Hematopoietic multipotent progenitor cell treated with erythropoietin and hydrocortisone succinate and interleukin-3 and kit ligand, for 15 days (in vitro differentiated cells): Measurements from ENCODE around the gene SPIRE1.

Experiments
- DNase-seq: peaks from one replicate; pipeline ENCODE4 v3.0.0-alpha.2; 2015; ENCODE audit warnings: low spot score

Gene SPIRE1

DNA sequence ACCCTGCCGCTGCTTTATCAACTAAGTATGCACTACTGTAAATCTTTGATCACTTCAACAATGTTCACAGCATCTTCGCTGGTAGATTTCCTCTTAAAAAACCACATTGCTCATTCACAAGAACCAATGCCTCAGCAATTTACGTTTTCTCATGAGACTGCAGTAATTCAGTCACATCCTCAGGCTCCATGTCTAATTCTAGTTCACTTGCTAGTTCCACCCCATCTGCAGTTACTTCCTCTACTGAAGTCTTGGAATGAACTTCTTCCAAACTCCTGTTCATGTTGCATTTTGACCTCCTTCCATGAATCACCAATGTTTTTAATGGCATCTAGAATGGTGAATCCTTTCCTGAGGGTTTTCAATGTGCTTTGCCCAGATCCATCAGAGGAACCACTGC lies 214.4 kb downstream of the SPIRE1 start:
- no peak for DNase-seq

DNA sequence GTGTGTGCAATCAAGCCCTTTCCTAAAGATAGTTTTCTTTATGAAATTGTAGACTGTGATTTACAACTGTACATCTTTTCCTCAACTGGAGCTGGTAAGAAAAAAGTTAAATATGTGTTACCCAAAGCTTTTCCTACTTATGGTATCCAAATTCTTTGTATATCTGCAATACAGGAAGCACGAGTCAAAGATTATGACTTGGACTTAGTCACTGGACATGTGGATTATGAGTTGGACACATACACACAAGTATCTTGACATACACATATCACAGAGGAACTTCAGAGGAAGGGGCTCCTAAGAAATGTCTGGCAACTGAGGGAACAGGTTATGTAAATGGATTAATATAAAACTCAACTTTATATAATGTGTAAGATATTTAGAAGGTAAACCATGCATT lies 215.0 kb downstream of the SPIRE1 start:
- no peak for DNase-seq

DNA sequence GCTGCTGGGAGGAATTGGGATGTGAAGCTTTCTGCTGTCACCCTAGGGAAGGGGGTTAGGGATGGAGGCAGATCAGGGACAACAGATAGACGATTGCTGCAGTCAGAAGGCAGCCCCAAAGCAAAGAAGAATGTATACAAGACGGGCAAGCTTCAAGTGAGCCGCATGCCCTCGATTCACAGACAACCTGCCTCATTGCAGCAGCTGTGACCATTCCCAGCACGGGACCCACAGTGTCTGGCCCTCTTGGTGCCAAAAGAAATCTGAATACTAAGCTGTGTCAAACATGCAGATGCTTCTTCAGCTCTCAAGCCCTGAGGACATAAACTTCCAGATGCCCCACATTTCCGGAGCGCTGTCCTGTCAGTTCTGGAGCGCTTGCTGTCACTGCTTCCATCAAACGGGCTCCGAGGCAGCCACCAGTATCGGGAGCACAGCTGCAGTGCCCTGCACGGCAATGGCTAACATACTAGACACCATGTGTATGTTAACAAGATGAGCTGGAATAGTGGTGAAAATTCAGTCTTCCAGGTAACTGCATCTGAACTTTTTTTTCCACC lies 216.4 kb downstream of the SPIRE1 start:
- DNase-seq = no peak

DNA sequence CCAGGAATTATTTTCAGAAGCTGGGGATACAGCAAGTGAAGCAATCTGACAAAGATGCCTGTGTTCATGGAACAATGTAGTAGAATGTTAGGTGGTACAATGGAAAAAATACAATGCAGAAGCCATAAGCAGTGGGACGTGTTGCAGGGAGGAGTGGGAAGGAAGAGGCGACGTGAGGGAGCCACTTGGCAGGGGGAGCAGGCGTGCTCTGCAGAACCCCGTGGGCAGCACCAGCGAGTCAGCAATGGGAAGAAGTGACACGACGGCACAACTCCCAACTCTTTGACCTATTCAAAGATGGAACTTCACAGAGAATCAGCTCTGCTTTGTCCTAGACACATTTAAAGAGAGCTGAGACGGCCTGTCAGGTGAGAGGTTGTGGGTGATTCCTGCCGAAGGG lies 219.7 kb downstream of the SPIRE1 start:
- DNase-seq = no peak

DNA sequence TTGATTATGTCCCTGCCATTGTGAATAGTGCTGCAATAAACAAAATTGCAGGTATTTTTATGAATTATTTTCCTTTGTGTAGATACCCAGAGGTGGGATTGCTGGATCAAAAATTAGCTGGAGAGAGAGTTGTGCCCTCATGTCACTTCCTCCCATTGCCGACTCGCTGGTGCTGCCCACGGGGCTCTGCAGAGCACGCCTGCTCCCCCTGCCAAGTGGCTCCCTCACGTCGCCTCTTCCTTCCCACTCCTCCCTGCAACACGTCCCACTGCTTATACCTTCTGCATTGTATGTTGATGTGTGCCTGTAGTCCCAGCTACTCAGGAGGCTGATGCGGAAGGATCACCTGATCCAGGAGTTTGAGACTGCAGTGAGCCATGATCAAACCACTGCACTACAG lies 222.0 kb downstream of the SPIRE1 start:
- no peak for DNase-seq

DNA sequence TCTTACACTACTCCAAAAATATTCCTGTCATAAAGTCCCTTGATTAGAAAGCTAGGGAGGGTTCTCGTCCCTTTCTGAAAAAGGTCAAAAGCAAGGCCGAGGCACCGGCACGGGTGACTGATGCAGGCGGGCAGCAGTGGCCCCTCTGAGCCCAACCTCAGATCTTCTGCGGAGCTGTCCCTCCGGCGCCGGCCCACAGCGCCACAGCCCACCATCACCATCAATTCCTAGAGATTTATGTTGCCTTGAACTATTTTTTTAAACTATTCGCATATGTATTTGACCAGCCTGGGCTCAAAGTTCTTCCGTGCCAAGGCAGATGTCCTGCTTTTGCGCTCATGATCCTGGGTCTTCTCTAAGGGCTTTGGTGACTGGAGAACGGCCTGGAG lies 223.4 kb downstream of the SPIRE1 start:
- DNase-seq = no peak

DNA sequence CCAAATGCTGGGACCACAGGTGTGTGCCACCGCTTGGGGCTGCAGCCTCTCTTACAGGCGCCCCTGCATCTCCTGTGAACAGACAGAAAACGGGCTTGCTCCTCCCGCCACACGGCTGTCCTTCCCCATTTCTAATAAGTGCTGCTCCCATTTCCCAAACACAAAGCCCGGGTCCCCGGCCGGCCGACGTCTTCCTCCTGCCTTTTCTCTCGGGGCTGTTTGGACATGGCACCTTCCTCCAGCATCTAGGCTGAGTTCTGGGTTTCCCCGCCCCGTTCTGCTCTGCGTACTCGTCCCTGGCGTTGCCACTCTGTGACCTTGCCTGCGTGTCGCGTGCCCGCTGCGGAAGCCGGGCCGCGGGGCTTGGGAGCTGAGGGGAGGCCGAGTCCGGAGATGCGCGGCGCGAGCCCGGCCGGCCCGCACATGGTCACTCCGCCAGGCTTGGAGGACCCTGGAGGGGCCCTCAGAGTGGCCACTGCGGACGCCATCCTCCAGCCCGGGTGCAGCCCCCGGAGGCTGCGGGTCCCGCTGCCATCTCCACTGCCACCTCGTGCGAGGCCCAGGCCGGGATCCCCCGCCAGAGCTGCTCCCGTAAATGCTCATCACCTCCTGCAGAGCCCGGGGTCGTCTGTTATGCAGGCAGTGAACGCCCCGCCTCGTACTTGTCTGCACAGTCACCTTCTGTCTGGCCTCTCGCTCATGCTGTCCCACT lies 223.9 kb downstream of the SPIRE1 start:
- no peak for DNase-seq

DNA sequence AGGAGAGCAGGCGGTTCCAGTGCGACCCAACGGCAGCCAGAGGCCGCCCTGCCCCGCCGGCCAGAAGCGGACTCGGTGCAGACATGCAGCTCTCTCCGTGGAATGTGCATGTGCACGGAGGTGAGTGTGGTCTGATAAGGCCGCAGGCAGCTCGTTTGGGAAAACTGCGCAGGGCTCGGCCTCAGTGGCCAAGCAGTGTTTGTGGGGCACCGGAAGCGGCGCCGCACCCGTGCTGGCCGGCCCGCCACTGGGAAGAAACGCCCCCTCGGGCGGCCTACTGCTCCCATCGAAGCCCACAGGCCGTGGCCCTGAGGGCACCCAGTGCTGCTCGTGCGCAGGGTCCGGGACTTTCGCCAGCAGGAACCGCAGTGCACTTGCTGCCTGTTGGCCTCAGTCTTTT lies 225.0 kb downstream of the SPIRE1 start:
- DNase-seq = no peak

DNA sequence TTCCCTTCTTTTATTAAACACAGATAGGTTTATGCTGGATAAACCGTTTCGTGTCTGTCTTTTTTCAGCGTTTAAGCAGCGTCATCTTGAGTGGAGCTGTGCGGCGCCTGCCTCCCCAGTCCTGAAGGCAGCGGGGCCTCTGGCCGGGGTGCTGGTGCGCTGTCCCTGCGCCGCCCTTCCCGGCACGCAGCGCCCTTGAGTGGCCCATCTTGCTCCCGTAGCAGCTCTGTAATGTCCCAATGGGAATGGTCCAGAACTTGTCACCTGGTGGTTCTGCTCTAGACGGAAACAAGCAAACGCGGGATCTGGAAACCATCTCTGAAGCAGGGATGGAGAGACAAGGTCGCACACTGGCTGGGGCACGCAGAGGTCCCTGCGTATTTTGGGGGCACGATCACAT lies 225.7 kb downstream of the SPIRE1 start:
- no peak for DNase-seq

DNA sequence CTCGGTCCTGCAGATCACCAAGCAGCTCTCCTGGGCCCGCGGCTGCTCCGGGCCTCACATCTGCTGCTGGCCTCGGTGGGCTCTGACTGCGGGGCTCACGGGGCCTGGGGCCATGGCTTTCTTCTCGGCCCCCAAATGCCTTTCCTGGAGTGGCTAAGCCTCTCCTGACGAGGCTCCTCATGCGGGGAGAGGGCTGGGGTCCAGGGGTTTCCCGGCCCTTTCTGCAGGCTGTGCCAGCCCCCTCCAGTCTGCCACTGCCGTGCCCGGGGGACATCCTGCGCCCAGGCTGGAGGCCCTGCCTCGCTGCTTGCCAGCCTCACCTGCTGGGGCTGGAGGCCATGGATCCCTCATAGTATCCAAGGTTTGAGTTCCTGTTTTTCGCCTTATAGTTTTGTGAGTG lies 226.3 kb downstream of the SPIRE1 start:
- DNase-seq = no peak

DNA sequence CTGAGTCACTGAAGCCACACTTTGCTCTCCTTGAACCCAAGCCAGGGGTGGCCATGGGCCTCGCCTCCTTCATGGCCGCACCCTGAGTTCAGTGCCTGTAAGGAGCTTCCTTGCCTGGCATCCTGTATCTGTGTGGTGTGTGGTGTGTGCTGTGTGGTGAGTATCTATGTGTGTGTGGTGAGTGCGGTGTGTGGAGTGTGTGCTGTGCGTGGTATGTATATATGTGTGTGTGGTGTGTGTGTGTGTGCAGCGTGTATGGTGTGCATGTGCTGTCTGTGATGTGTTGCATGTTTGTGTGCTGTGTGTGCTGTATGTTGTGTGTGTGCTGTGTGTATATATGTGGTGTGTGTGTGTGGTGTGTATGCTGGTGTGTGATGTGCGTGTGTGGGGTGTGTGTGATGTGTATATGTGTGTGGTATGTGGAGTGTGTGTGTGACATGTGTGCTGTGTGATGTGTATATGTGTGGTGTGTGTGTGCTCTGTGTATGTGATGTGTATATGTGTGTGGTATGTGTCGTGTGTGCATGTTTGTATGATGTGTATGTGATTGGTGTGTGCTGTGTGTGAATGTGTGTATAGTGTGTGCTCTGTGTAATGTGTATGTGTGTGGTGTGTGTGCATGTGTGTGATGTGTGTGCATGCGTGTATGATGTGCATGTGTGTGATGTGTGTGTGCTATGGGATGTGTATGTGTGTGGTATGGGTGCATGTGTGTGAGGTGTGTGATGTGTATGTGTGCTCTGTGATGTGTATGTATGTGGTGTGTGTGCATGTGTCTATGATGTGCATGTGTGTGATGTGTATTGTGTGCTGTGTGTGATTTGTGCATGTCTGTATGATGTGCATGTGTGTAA lies 227.5 kb downstream of the SPIRE1 start:
- no peak for DNase-seq

DNA sequence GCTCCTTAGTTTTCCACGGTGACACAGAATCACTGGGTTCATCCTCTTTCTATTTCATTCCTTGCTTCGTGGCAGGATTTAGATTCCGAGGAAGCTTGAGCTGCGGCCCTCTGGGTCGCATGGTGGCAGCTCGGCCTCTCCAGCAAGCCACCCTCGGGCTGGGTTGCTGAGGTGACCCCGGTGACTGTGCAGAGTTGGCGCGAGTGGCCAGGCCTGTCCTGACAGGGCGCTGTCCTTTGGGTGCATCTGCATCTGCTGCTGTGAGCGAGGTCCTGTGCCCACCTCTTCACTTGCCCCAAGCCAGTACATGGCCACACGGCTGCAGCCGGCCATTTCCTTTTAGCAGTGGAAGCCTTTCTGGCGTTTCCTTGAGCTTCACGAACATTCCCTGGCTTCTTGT lies 228.4 kb downstream of the SPIRE1 start:
- no peak for DNase-seq

DNA sequence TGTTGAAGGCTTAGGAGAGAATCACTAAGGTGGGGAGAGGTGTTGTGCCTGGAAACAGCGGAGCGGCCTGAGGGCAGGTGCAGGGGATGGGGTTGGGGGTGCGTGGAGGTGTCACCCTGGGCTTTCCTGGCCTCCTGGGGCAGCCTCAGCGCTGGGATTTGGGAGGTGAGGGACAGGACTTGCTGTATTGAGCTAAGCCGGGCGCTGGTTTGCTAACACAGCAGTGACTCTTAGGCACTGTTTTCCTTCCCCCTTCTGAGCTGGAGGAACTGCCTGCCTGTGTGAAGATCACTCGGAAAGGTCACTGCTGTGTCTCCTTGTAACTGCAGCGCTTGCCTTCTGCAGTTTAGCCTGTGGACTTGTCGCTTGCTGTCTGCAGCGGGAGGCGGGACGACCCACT lies 229.0 kb downstream of the SPIRE1 start:
- DNase-seq = no peak

DNA sequence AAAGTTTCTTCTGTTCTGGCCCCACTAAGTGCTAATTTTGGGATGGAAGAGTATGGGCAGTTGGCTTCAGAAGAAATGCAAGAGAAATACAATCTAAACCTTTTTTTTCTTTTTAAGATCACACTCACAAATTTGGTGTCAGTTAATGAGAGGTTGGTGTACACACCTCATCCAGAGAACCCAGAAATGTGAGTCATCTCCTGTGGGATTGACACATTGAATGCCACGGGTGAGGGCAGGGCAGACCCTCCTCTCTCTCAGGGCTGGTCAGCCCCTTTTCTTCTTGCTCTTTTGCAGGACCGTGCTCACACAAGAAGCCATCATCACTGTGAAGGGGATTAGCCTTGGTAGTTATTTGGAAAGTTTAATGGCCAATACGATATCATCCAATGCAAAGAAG lies 231.0 kb downstream of the SPIRE1 start:
- DNase-seq = no peak

DNA sequence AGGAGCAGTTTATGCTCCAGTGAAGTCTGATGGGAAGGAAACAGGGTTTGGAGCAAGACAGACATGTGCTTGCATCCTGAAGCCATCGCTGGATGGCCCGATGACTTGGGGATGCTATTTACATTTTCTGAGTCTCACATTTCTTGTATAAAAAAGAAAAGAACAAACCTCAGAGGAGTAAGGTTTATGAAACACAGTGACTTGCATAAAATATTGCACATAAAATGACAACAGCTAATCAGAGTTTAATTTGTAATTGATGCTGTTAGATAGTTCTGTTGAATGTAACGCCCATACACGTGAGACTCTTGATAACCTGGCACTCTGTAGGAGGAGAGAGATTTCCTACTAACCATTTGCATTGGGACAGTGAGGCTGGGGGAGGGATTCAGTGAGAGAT lies 233.7 kb downstream of the SPIRE1 start:
- no peak for DNase-seq

DNA sequence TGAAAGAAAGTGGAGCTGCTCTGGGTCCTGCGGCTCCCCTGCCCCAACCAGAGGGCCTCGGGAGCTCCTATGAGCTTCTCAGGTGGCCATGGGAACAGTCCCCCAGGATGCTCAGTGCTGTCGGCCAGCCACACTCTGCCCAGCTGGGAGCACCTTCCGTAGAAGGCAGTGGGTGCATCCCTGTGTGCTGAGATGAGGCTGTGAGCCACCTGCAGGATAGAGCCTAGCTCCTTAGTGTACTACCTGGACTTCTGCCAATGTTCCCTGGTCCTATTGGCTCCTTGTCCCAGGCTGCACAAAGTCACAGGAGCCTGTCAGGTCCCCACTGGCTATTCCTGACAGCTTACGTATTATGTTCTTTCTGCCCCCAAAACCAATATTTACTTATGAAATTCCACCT lies 234.1 kb downstream of the SPIRE1 start:
- no peak for DNase-seq

DNA sequence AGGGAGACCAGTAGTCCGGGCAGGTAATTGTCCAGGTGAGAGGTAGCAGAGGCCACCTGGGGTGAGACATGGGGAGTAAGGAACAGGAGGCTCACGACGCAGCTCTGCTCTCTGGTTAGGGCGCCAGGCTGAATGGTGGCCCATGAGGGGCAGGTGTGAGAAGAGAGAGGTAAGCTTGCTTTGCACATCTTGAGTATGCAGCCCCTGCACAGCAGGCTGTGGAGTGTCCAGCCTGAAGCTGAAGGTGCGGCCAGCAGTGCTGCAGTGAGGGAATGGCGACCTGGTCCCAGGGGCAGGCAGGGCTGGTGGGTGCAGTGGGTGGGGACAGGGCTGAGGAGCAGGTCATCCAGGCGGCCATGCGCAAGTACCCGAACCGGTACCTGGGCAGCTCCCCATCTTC lies 234.5 kb downstream of the SPIRE1 start:
- no peak for DNase-seq

DNA sequence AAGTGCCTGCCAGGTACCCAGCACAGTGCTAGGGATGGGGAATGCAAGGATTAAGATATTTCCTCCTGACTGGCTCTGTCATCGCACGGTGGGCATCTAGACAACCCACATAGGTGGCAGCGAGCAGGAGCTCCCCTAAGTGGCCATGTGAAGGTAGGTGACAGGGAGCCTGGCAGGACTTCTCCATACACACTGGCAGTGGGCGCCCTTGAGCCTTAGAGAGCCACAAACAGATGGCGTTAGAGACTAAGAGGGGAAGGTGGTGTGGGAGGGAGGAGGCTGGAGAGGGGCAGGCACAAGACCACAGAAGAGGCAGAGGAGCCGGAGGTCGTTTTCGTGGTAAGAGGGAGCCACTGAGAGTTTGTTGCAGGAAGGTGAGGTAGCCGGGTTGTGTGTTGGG lies 235.0 kb downstream of the SPIRE1 start:
- DNase-seq = peak; percentile 38

DNA sequence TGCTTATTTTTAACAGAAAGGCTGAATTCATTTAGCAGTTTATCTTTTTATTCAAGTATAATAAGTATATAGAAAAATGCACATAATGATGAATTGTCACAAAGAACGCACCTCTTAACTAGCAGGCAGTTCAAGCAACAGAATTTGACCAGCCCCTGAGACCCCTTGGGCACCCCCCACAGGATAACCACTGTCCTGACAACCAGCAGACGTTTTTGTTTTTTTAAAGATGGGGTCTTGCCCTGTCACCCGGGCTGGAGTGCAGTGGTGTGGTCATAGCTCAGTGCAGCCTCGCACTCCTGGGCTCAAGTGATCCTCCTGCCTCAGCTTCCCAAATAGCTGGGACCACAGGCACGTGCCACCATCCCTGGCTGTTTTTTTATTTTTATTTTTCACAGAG lies 236.2 kb downstream of the SPIRE1 start:
- DNase-seq = no peak

DNA sequence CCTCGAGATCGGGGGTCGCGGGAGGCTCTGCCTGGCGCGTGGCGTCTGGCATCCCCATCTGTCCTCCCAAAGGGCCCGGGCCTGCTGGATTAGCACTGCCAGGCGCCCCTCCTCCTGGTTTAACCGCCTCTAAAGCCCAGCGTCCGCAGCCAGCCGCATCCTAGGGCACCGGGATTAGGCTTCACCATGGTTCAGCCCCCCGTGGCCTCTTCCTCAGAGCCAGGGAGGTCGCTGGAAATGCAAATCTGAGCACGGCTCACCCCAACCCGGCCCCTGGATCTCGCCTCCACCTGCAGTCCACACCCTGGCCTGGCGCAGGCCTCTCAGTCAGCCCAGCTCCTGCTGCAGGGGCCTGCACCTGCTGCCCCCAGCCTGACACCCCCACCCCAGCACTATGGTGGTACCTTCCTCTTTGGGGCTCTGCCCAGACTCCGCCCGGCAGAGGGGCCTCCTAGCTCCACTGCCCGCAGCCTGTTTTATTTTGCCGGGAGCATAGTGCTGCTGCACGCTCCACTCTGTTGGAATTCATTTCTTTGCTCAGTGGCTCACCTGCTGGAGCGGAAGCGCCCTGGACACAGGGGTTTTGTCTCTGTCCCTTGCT lies 237.0 kb downstream of the SPIRE1 start:
- DNase-seq = no peak

DNA sequence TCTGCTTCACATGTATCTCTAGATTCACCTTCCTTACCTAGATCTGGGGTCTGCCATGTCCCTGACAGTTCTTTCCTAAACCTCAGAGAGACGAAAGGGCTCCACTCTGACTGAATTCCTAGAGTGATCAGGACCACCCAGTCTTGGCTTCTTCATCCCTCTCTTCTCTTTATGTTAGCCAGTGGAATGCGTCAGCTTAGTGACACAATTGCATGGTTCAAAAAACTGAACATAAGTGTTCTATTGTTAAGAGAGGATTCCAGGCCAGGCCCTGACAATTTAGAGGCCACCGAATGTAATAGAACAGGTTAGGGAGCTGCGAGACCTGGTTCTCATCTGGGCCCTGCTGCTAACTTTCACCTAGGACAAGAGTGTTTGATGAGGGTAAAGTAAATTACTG lies 240.2 kb downstream of the SPIRE1 start:
- no peak for DNase-seq

DNA sequence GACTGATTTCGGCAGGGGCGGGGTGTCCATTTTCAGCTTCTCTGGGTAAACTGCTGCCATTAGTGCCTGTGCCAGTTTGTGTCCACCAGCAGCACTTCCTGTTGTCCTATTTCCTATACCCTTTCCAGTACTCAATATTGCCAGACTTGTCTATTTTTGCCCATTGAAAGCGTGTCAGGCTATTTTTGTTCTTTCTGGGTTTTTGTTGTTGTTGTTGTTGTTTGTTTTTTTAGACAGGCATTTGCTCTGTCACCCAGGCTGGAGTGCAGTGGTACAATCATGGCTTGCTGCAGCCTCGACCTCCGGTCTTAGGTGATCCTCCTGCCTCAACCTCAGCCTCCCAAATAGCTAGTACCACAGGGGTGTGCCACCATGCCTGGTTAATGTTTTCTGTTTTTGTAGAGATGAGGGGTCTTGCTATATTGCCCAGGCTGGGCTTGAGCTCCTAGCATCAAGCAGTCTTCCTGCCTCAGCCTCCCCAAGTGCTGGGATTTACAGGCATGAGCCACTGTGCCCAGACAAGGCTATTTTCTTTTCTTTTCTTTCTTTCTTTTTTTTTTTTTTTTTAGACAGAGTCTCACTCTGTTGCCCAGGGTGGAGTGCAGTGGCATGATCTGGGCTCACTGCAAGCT lies 241.7 kb downstream of the SPIRE1 start:
- DNase-seq = no peak

DNA sequence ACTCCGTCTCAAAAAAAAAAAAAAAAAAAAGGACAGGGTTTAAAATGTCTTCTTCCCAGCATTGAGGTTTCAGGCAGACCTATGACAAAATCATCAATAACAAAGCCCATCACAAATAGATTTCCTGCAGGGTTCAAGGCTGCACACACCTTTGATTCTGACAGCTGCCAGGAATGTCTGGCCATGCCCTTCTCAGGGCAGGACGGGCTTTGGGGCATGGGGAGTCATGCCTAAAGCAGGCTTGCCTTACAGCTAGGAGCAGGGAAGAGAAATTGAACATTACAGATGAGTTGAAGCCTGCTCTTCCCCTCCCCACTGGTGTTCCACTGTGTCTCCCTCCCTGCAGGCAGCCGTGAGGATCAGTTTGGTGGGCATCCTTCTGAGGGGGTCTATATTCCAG lies 246.5 kb downstream of the SPIRE1 start:
- DNase-seq = no peak
